Suprapubic skin (tissue), 4 donors: ENCODE results near the gene YPEL2.

Experiments used
- CTCF ChIP-seq, 2 donors: fragments of 200-600 bp in 1 of 2; fragments of 450-650 bp in 1 of 2; sonication (generic) in 1 of 2; IDR thresholded peaks; one replicate each; pipeline ENCODE4 v1.5.1; 2016 to 2019; ENCODE audit warnings: antibody characterized with exemption in 2 of 2, mild to moderate bottlenecking in 1 of 2, moderate library complexity in 1 of 2
- POLR2A ChIP-seq, 2 donors: fragments of 450-650 bp; IDR thresholded peaks; one replicate each; pipeline ENCODE4 v1.6.1; 2017; ENCODE audit warnings: antibody characterized with exemption in 2 of 2, mild to moderate bottlenecking in 2 of 2, moderate library complexity in 2 of 2
- POLR2AphosphoS5 ChIP-seq, 3 donors: sonication (generic); formaldehyde crosslinking; IDR thresholded peaks; one replicate each; pipeline ENCODE4 v1.6.1; 2017; ENCODE audit warnings: antibody characterized with exemption in 3 of 3

DNA sequence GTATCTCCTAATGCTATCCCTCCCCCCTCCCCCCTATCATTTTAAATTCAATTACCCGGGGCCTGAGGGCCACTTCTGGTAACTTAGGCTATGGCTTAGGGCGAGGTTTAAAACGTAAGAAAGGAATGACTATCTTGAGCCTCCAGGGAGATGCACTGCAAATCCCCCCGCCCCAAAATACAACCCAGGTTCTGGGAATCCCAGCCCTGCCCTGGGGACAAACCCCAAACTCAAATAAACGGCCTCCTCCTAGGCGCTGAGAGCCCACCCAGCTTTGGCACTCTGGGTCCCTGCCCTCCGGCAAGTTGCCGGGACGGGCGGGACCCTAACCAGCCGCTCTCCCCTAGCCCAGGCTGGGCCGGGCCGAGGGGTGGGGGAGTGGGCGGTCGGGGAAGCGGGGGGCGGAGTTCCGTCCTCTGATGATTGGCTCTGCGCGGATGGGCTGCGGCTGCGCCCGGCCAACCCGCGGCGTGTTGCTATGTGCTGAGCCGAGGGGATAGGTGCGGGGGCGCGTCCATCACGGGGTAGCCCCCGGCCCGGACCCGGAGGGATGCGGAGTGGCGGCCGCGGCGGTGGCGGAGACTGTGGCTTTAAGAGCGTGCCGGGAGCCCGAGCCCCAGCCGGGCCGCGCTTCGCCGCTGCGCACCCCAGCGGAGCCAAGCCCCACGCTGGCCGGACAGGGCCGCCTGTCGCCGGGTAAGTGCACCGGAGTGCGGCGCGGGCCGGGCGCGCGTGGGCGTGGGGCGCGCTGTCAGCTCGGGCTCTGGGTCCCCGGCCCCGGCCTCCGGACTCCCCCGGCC is at the start of gene YPEL2:
- peak in 1 of 3 donors; percentile 73 for TF ChIP-seq POLR2AphosphoS5 (IDR thresholded peaks at IDR 0.05)
- TF ChIP-seq POLR2A (IDR thresholded peaks at IDR 0.05): peak in 1 of 2 donors; percentile 70
- TF ChIP-seq CTCF (IDR thresholded peaks at IDR 0.05): no peak
